Cardiac fibroblast (primary cell): ENCODE results near the gene SLC7A10.
A peak's percentile ranks its signal among the peaks of the same experiment; 100 is the strongest.

ENCODE experiments used
- DNase-seq, 2 donors: peaks; one replicate each; pipeline versions ENCODE4 v3.0.0 to v3.0.0-alpha.2; 2010; ENCODE audit warnings: low read depth in 2 of 2
- H3K4me3 ChIP-seq, 2 donors: replicated peaks in 1 of 2; 1 replicate in 1 of 2; 2 replicates in 1 of 2; pipeline ENCODE4 v1.5.1; 2011; ENCODE audit warnings: low read depth in 2 of 2, low read length in 2 of 2, mild to moderate bottlenecking in 2 of 2, moderate library complexity in 1 of 2
- TF ChIP-seq, protein P1 (sequence below): IDR thresholded peaks from one replicate; pipeline ENCODE4 v1.5.1; 2011; ENCODE audit warnings: low read depth, mild to moderate bottlenecking, low read length, inconsistent platforms

The SLC7A10 gene

DNA sequence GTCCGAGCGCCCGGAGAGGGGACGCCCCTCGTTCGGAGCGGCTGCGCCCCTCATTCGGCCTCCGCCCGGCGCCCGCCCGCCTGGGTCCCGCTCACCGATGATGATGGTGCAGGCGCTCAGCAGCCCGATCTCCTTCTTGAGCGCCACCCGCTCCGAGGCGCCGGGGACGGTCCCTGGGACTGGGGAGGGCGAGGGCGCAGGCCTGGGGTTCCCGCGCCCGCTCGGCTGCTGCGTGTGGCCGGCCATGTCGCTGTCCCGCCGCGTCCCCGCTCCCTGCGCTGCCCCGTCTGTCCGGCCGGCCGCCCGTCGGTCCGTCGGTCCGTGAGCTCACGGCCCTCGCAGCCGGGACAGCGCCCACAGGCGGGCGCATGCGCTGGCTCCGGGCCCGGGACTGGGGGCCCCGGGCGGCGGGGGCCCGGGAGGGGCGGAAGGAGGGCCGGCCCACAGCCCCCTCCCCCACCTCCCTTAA is at the start of gene SLC7A10:
Gene SLC7A10 (minus strand): TSS at position 393 of the 469 bp plus-strand sequence. CDS start 147 bp downstream, at position 246.
- no peak within 1 kb of the TSS for H3K4me3 ChIP-seq
- peak in 1 of 2 donors; percentile 18 for DNase-seq
- TF ChIP-seq, protein P1, sequence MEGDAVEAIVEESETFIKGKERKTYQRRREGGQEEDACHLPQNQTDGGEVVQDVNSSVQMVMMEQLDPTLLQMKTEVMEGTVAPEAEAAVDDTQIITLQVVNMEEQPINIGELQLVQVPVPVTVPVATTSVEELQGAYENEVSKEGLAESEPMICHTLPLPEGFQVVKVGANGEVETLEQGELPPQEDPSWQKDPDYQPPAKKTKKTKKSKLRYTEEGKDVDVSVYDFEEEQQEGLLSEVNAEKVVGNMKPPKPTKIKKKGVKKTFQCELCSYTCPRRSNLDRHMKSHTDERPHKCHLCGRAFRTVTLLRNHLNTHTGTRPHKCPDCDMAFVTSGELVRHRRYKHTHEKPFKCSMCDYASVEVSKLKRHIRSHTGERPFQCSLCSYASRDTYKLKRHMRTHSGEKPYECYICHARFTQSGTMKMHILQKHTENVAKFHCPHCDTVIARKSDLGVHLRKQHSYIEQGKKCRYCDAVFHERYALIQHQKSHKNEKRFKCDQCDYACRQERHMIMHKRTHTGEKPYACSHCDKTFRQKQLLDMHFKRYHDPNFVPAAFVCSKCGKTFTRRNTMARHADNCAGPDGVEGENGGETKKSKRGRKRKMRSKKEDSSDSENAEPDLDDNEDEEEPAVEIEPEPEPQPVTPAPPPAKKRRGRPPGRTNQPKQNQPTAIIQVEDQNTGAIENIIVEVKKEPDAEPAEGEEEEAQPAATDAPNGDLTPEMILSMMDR, result no peak

DNA sequence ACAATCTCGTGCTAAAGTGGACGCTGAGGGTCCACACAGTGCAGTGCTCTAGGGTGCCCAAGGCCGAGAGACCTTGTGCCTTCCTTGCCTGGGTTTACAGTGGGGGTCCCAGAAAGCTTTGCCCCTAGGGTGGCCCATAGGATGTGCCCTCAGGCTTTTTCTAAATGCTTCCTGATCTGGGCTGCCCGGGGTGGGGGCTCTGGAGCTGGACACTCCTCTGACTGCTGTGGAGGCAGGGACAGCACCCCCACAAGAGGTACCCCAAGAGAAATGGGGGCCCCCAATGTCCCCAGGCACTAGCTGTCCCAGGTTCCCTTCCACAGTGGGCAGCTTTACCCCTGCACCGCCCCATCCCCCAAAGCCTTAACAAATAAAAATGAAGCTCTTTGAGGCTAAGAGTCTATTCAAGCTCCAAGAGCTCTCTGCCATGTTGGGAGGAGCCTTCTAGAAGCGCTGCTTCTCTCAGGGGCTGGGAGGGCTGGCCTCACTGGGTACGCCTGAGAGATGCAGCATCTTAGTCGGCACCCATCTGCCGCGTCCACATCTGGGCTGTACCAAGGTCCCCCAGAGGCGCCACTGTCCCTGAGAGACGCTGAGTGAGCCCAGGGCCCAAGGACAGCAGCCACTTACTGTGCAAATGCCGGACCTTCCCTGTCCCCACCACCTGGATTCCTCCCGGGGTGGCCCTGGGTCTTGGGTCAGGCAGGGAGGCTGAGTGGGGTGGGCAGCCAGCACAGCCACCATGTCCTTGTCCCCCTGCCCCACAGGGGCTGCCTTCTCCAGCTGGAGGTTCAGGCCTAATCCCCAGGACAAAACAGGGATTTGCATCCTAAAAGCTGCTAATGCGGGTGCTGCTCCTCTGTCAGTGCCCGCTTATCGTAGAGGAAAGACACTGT is 49.3 kb upstream of the SLC7A10 start:
- H3K4me3 ChIP-seq, result no peak overlapping the region
- TF ChIP-seq, protein P1, result no peak
- DNase-seq, result no peak

DNA sequence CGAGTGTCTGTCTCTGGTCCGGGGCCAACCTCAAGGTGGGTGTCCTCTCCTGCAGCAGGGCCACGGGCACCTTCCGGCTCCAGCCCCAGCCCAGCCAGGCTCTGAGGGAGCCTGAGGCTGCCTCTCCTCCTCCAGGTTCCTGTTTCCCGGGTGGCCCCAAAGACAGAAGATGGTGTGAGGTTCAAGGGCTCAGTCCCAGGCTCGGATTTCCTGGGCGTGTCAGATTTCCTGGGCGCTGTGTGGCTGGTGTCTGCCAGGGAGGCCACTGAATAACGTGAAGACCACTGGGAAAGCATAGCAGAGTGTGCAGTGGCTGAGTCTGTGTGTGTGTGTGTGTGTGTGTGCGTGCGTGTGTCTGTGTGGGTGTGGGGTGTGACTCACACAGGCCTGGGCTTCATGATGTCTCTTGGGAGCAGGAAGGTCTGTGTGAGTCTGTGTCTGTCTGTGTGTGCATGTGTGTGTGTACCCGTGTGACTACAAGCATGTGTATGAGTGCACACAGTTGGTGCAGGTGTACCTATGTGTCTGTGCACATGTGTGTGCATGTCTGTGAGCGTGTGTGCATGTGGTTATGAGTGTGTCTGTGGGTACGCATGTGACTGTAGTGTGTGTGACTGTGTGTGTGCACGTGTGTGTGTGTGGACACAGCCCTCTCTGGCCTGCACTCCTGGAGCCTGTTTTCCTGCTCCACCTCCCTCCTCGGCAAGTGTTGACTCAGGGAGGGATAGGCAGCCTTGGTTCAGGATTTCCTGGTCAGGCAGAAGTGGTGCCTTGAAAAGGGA is 48.4 kb upstream of the SLC7A10 start:
- DNase-seq, result peak; percentile 90 to 93
- TF ChIP-seq, protein P1, result no peak

DNA sequence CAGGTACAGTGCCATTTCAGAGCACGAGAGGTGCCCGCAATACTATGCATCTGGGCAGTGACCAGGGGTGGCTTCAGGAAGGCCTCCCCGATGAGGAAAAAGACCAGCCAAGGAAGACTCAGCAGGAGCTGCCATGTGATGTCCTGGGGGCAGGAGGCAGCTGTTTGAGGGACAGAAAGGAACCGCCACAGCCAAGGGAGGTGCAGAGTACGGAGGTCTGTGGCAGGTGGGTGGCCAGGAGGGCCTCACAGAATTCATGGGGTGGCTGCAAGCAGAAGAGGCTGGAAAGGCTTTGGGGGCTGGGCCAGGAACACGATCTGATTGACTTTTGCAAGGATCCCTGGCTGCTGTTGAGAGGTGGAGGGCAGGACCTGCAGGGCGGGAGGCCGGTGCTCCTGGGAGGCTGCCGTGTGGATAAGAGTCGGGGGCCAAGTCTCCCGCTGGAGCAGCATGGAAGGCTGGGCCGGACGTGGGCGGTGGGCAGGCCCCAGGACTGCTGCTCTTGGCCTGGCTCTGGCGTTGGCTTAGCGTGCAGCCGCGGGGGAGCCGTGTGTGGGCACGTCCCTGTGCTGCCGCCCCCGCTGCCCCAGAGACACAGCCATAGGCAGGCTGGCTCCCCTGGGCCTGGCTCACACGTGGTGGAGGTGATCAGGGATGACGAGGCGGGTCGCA is 47.6 kb upstream of the SLC7A10 start:
- DNase-seq, result peak in 1 of 2 donors; percentile 25
- TF ChIP-seq, protein P1, result no peak
- H3K4me3 ChIP-seq, result no peak overlapping the region

More for the DNA sequence above, 48.4 kb upstream of the SLC7A10 start:
- no peak overlapping the region for H3K4me3 ChIP-seq

DNA sequence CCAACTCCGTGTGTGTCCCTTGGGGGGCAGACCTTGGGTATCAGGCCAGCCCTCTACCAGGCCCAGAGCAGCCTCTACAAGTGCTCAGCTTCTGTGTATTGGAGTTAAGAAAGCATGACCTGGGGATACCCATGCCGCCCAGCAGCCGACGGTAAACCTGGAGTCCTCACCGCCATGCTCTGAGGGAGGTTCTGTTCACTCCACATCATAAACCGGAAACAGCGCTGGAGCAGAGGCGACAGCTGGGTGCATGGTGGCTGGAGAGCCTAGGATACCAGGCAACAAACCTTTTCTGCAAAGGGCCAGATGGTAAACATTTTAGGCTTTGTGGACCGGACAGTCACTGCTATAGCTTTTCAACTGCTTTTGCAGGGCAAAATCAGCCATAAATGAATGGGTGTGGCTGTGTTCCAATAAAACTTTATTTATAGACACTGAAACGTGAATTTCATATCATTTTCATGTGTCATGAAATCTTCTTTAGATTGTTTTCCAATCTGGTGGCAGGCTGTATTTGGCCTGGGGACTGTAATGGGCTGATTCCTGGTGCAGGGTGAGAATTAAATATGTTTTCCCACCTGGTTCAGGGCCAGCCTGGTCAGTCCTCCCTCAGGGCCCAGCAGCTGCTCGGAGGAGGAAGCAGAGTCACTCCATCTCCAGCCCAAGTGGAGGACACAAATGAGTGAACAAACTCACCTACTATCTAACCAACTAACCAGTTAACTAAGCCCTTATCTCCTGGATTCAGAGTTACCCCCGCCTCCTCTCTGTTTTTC is 45.8 kb upstream of the SLC7A10 start:
- TF ChIP-seq, protein P1, result no peak
- H3K4me3 ChIP-seq, result no peak overlapping the region
- DNase-seq, result no peak

DNA sequence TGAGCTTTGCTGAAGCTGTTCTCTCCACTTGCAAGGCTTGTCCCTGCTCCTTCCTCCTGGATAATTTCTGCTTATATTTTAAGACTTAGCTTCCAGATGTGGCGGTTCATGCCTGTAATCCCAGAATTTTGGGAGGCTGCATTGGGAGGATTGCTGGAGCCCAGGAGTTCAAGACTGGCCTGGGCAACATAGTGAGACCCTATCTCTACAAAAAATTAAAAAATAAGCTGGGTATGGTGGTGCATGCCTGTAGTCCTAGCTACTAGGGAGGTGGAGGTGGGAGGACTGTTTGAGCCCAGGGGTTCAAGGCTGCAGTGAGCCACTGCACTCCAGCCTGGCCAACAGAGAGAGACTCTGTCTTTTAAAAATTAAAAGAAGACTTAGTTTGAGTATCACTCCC is 45.1 kb upstream of the SLC7A10 start:
- TF ChIP-seq, protein P1, result no peak
- DNase-seq, result no peak
- no peak overlapping the region for H3K4me3 ChIP-seq
